Central memory CD8-positive, alpha-beta T cell (primary cell): ENCODE data around the gene SNX2.

Experiments
- ATAC-seq: fragments of 150-1000 bp; cut with Tn5 transposase; replicated peaks from 2 replicates; pipeline ENCODE4 v1.10.0; 2022; ENCODE audit warnings: mild to moderate bottlenecking, moderate FRiP score, moderate number of reproducible peaks; ENCODE audit not compliant: poor library complexity, severe bottlenecking; ENCODE audit errors: extremely low read depth
- DNase-seq, 2 donors: peaks; one replicate each; pipeline ENCODE4 v3.0.0; 2021; ENCODE audit warnings: low spot score in 2 of 2
- H3K27ac Mint-ChIP-seq: one replicate; pipeline ENCODE4 v1.8.0; 2022; ENCODE audit warnings: low read depth, mild to moderate bottlenecking, moderate library complexity, mixed read lengths
- H3K27me3 Mint-ChIP-seq: one replicate; pipeline ENCODE4 v1.8.0; 2022; ENCODE audit warnings: mixed read lengths
- H3K36me3 Mint-ChIP-seq: one replicate; pipeline ENCODE4 v1.8.0; 2022; ENCODE audit warnings: mild to moderate bottlenecking, moderate library complexity, mixed read lengths; ENCODE audit not compliant: insufficient read depth
- H3K4me1 Mint-ChIP-seq: one replicate; pipeline ENCODE4 v1.8.0; 2022; ENCODE audit warnings: mixed read lengths
- H3K4me3 Mint-ChIP-seq: one replicate; pipeline ENCODE4 v1.8.0; 2022; ENCODE audit warnings: mild to moderate bottlenecking, moderate library complexity, mixed read lengths
- H3K9me3 Mint-ChIP-seq: one replicate; pipeline ENCODE4 v1.8.0; 2022; ENCODE audit warnings: mixed read lengths

The SNX2 gene

GRCh38 chr5:122815218-122815767, 40.4 kb downstream of the SNX2 start:
- H3K4me1 Mint-ChIP-seq: no peaks in the 10 kb centered on the region
- no peak overlapping the region for H3K27ac Mint-ChIP-seq
- no peaks in the 10 kb centered on the region for H3K9me3 Mint-ChIP-seq
- ATAC-seq (no peak), DNase-seq (no peak)
- peaks cover 14% of the 10 kb centered on the region for H3K36me3 Mint-ChIP-seq
- no peak overlapping the region for H3K4me3 Mint-ChIP-seq
- H3K27me3 Mint-ChIP-seq: no peaks in the 10 kb centered on the region

DNA sequence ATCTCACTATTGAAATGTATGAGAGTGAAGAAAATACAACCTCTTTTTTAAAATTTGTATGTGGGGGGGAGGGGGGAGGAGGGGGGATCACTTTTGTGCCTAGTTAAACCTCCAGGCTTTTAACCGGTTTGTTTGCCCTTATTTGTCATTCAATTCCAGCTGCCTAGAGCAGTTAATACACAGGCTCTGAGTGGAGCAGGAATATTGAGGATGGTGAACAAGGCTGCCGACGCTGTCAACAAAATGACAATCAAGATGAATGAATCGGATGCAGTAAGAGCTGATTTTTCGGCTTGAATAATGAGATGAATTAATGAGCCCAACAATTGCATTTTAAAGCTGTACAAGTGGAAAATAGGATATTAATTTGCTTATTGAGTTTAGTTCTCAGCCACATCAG, 41.9 kb downstream of the SNX2 start:
- no peaks in the 10 kb centered on the region for H3K4me1 Mint-ChIP-seq
- no peak for ATAC-seq
- DNase-seq: no peak
- no peaks in the 10 kb centered on the region for H3K27me3 Mint-ChIP-seq
- H3K27ac Mint-ChIP-seq: no peak overlapping the region
- H3K9me3 Mint-ChIP-seq: no peaks in the 10 kb centered on the region
- no peak overlapping the region for H3K4me3 Mint-ChIP-seq
- peaks cover 16% of the 10 kb centered on the region for H3K36me3 Mint-ChIP-seq

DNA sequence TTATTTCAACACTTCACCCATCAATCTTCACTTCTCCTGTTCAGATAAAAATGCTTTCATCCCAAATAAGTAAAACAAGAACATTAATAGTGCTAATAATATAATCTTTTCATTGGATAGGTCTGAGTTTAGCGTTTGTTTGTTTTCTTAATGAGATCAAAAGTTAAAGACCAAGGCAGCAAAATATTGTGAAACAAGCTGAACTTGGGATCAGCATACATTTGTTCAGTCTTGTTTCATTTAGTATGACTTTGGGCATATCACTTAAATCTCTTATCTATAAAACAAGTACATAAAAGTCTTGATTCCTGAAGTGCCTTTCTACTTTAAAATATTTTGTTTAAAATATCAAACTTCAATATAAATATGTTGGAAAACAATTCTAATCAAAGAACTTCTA, 57.1 kb downstream of the SNX2 start:
- DNase-seq (no peak), ATAC-seq (no peak)
- Mint-ChIP-seq H3K27ac (no peak overlapping the region), H3K9me3 (no peaks in the 10 kb centered on the region), H3K36me3 (peaks cover 18% of the 10 kb centered on the region), H3K27me3 (no peaks in the 10 kb centered on the region), H3K4me3 (no peak overlapping the region), H3K4me1 (no peaks in the 10 kb centered on the region)

DNA sequence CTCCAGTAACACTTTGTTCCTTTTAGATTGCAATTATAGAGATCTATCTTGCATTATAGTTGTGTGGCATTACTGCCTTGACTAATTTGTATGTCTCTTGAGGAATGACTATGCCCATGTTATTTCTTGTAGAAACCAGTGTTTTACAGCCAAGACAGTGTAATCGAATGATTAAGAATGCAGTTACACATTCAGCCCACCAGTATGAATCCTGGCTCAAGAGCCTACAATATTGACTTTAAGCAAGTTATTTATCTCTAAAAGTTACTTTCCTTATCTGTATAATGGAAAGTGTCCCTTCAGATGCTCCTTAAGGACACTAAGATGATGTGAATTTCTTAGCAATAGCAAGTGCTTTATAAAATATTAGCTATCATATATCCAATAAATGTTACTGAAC, 60.8 kb downstream of the SNX2 start:
- H3K36me3 Mint-ChIP-seq: peaks cover 2% of the 10 kb centered on the region
- no peaks in the 10 kb centered on the region for H3K9me3 Mint-ChIP-seq
- DNase-seq: no peak
- H3K27me3 Mint-ChIP-seq: no peaks in the 10 kb centered on the region
- no peak overlapping the region for H3K4me3 Mint-ChIP-seq
- ATAC-seq: no peak
- H3K4me1 Mint-ChIP-seq: no peaks in the 10 kb centered on the region
- H3K27ac Mint-ChIP-seq: no peak overlapping the region

DNA sequence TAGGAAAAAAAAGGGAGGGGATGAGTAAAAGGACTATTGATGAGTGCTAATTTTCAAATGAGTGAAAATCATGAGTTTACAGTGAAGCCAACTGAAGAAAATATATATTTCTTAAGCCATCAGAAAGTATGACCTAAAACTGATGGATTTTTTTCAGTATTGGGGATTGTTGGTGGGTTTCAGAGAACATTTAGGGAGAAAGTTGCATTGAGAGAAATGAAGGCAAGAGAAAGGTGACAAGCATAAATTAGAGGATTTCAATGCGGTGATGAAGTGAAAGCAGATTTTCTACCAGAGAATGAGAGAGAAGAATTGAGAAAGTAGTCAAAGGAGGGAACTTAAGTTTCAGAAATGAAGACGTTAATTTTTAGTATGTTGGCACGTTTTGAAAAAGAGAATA, 62.1 kb downstream of the SNX2 start:
- Mint-ChIP-seq H3K4me1 (no peaks in the 10 kb centered on the region), H3K4me3 (no peak overlapping the region), H3K36me3 (peaks cover 2% of the 10 kb centered on the region), H3K27ac (no peak overlapping the region), H3K9me3 (no peaks in the 10 kb centered on the region), H3K27me3 (no peaks in the 10 kb centered on the region)
- ATAC-seq (no peak), DNase-seq (no peak)

- no peaks in the 10 kb centered on the region for H3K27me3 Mint-ChIP-seq
- peaks cover 11% of the 10 kb centered on the region for H3K4me1 Mint-ChIP-seq
- ATAC-seq (no peak), DNase-seq (no peak)
- no peak overlapping the region for H3K4me3 Mint-ChIP-seq
- peaks cover 2% of the 10 kb centered on the region for H3K36me3 Mint-ChIP-seq
- H3K27ac Mint-ChIP-seq: no peak overlapping the region
- no peaks in the 10 kb centered on the region for H3K9me3 Mint-ChIP-seq
Observed at GRCh38 chr5:122839731-122840130, 64.9 kb downstream of the SNX2 start.

DNA sequence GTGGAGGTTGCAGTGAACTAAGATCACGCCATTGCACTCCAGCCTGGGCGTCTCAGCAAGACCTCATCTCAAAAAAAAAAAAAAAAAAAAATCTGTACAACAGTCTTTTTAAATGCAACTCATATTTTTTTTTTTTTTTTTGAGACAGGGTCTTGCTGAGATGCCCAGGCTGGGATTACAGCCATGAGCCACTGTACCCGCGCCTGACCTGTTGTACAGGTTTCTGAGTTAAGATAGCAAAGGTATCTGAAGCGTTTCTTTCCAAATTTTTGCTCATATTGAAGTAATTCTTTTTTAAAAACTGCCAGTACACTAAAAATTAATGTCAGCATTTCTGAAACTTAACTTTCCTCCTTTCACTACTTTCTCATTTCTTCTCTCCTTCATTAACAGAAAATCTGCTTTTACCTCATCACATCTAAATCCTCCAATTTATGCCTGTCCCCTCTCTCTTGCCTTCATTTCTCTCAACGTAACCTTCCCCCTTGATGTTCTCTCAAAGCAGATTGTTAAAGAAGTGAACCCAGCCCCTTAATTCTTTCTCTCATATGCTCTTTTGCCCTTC, 67.2 kb downstream of the SNX2 start:
- H3K27me3 Mint-ChIP-seq: no peaks in the 10 kb centered on the region
- H3K4me3 Mint-ChIP-seq: no peak overlapping the region
- DNase-seq (no peak), ATAC-seq (no peak)
- no peak overlapping the region for H3K27ac Mint-ChIP-seq
- no peaks in the 10 kb centered on the region for H3K9me3 Mint-ChIP-seq
- H3K36me3 Mint-ChIP-seq: peaks cover 8% of the 10 kb centered on the region
- H3K4me1 Mint-ChIP-seq: peaks cover 24% of the 10 kb centered on the region

- peaks cover 5% of the 10 kb centered on the region for H3K36me3 Mint-ChIP-seq
- H3K27me3 Mint-ChIP-seq: no peaks in the 10 kb centered on the region
- peak overlapping the region; percentile 81 for H3K27ac Mint-ChIP-seq
- peak overlapping the region; percentile 83 for H3K4me3 Mint-ChIP-seq
- no peaks in the 10 kb centered on the region for H3K9me3 Mint-ChIP-seq
- DNase-seq (no peak), ATAC-seq (no peak)
- peaks cover 25% of the 10 kb centered on the region for H3K4me1 Mint-ChIP-seq
Observed at GRCh38 chr5:122844136-122844909, 69.4 kb downstream of the SNX2 start.

- peaks cover 5% of the 10 kb centered on the region for H3K36me3 Mint-ChIP-seq
- H3K9me3 Mint-ChIP-seq: no peaks in the 10 kb centered on the region
- peaks cover 29% of the 10 kb centered on the region for H3K4me1 Mint-ChIP-seq
- no peaks in the 10 kb centered on the region for H3K27me3 Mint-ChIP-seq
- DNase-seq: no peak
- peak overlapping the region; percentile 83 for H3K4me3 Mint-ChIP-seq
- peak; percentile 24 for ATAC-seq
- H3K27ac Mint-ChIP-seq: peak overlapping the region; percentile 81
Observed at GRCh38 chr5:122844910-122845228, 70.0 kb downstream of the SNX2 start.

DNA sequence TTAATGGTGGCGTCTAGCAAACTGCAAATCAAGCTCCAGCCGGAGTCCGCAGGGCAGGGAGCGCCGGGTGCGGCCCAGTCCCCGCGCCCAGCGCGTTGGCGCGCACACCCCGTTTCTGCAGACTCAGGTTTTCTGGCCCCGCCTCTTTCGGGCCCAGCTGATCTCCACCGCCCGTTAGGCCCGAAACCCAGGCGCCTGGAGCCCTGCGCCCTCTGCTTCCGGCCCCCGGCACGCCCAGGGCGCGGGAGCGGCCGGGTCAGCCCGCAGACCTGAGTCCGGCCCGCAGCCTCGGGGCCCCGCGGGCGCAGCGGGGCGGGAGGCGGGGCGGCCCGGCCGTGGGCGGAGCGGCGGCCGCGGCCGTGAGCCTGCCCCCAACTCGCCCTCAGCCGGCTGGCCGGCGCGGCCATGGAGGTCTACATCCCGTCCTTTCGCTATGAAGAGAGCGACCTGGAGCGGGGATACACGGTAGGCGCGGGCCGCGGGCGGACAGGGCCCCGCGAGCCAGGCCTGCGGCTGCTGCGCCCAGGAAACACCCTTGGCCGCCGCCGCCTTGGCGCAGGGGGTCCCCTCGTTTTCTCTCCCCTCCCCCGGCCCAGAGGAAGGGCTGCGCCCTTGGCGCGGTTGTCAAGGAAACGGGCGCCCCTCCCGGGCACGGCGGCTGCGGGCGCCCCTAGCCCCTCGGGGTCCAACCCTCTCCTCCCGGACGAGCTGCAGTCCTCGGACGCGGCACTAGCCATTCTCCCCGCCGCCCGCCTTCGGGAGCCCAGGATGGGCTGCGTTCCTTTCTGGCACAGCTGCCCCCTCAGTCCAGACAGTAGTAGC, 70.6 kb downstream of the SNX2 start, which contains the start of gene SNX24:
SNX24 (plus strand) TSS at position 385 of the 822 bp plus-strand sequence; CDS start at position 406, 21 bp downstream.
- H3K4me1 Mint-ChIP-seq: peaks cover 33% of the 10 kb centered on the region
- peaks cover 5% of the 10 kb centered on the region for H3K36me3 Mint-ChIP-seq
- no peaks in the 10 kb centered on the region for H3K27me3 Mint-ChIP-seq
- peak within 1 kb of the TSS; percentile 83 for H3K27ac Mint-ChIP-seq
- peak; percentile 47 to 59 for DNase-seq
- peak within 1 kb of the TSS; percentile 83 for H3K4me3 Mint-ChIP-seq
- ATAC-seq: peak; percentile 81
- no peaks in the 10 kb centered on the region for H3K9me3 Mint-ChIP-seq

- no peak for ATAC-seq
- no peak for DNase-seq
- H3K27me3 Mint-ChIP-seq: no peaks in the 10 kb centered on the region
- no peaks in the 10 kb centered on the region for H3K9me3 Mint-ChIP-seq
- H3K36me3 Mint-ChIP-seq: peaks cover 5% of the 10 kb centered on the region
- peaks cover 36% of the 10 kb centered on the region for H3K4me1 Mint-ChIP-seq
- H3K27ac Mint-ChIP-seq: peak overlapping the region; percentile 83
- peak overlapping the region; percentile 83 for H3K4me3 Mint-ChIP-seq
Observed at GRCh38 chr5:122846051-122846550, 71.2 kb downstream of the SNX2 start.

GRCh38 chr5:122847687-122848081, 72.8 kb downstream of the SNX2 start:
- H3K4me3 Mint-ChIP-seq: no peak overlapping the region
- ATAC-seq (no peak), DNase-seq (no peak)
- H3K9me3 Mint-ChIP-seq: no peaks in the 10 kb centered on the region
- H3K27me3 Mint-ChIP-seq: no peaks in the 10 kb centered on the region
- peak overlapping the region; percentile 70 for H3K27ac Mint-ChIP-seq
- H3K36me3 Mint-ChIP-seq: peaks cover 5% of the 10 kb centered on the region
- H3K4me1 Mint-ChIP-seq: peaks cover 30% of the 10 kb centered on the region
